Gastrocnemius medialis (tissue), 4 donors: ENCODE measurements around the gene HTR3D. TPM values are rescaled to one million over a fixed set of nuclear protein-coding genes. Genes with fewer than 3 reads are reported as not detected.

Source experiments
- ATAC-seq, 2 donors: fragments of 150-250 bp; one replicate each; pipeline ENCODE4 v1.9.1; 2016
- DNase-seq, 2 donors: peaks; one replicate each; pipeline ENCODE4 v3.0.0-alpha.2; 2019
- H3K27ac ChIP-seq, 4 donors: fragments of 200-600 bp; sonication (generic); 1 replicate in 1 of 4; 2 replicates in 3 of 4; pipeline ENCODE4 v1.5.1; 2016 to 2018; ENCODE audit warnings: mild to moderate bottlenecking in 2 of 4, moderate library complexity in 1 of 4
- H3K27me3 ChIP-seq, 3 donors: fragments of 200-600 bp; sonication (generic) in 2 of 3; 1 replicate in 1 of 3; 2 replicates in 2 of 3; pipeline versions ENCODE4 v1.5.1 to v1.6.0; 2016 to 2019; ENCODE audit warnings: mild to moderate bottlenecking in 1 of 3, moderate library complexity in 1 of 3
- H3K36me3 ChIP-seq, 2 donors: fragments of 200-600 bp; sonication (generic) in 1 of 2; one replicate each; pipeline ENCODE4 v1.5.1; 2017 to 2018
- H3K4me1 ChIP-seq, 2 donors: fragments of 200-600 bp; sonication (generic) in 1 of 2; one replicate each; pipeline ENCODE4 v1.5.1; 2016 to 2017; ENCODE audit warnings: mild to moderate bottlenecking in 2 of 2
- H3K4me3 ChIP-seq, 4 donors: fragments of 200-600 bp; sonication (generic) in 3 of 4; 1 replicate in 1 of 4; 2 replicates in 3 of 4; pipeline ENCODE4 v1.5.1; 2016 to 2019; ENCODE audit warnings: mild to moderate bottlenecking in 2 of 4
- H3K9me3 ChIP-seq, 3 donors: fragments of 200-600 bp; sonication (generic) in 2 of 3; 1 replicate in 1 of 3; 2 replicates in 2 of 3; pipeline ENCODE4 v1.5.1; 2016 to 2019
- CTCF ChIP-seq, 5 experiments: fragments of 450-650 bp in 3 of 5; fragments of 200-600 bp in 2 of 5; sonication (generic) in 2 of 5; IDR thresholded peaks in 4 of 5; conservative IDR thresholded peaks in 1 of 5; 1 replicate in 4 of 5; 2 replicates in 1 of 5; pipeline ENCODE4 v1.5.1; 2016 to 2019; ENCODE audit warnings: antibody characterized with exemption in 5 of 5, mild to moderate bottlenecking in 3 of 5, moderate library complexity in 3 of 5
- POLR2A ChIP-seq, 2 donors: fragments of 450-650 bp; IDR thresholded peaks; one replicate each; pipeline ENCODE4 v1.6.1; 2017; ENCODE audit warnings: antibody characterized with exemption in 2 of 2, mild to moderate bottlenecking in 2 of 2, moderate library complexity in 2 of 2
- in situ Hi-C, 4 donors: fragments of 200-750 bp; cut with MboI; loops; one replicate each; pipeline versions ENCODE4 v1.15.0 to v1.8.0; 2017; ENCODE audit warnings: low sequenced_read_pairs in 4 of 4
- intact Hi-C: fragments of 100-400 bp; cut with DNase I; formaldehyde crosslinking; loops from one replicate; pipeline ENCODE4 v1.15.1; 2023; ENCODE audit warnings: low total_unique reads
- total RNA-seq, 4 donors: library from RNA; depleted of rRNA; stranded (reverse); fragments of >200 nt; gene quantifications; one replicate each; pipeline versions ENCODE4 v1.1.0 to v1.2.3, GENCODE V29; 2016

Gene HTR3D
- total RNA-seq, 4 donors from 2014 or later: not detected

- DNase-seq (no peak), ATAC-seq (no peak)
- TF ChIP-seq POLR2A (IDR thresholded peaks at IDR 0.05) (no peak), CTCF (IDR thresholded peaks at IDR 0.05 in 4 of 5, conservative IDR thresholded peaks at IDR 0.05 in 1 of 5) (no peak)
- Histone ChIP-seq H3K27ac (peak overlapping the region; percentile 87 to 98 (median 92)), H3K27me3 (no peaks in the 10 kb centered on the region), H3K36me3 (peaks cover 0 to 24% of the 10 kb centered on the region in 2 donors), H3K4me3 (peak overlapping the region; percentile 98 to 100 (median 100)), H3K9me3 (no peaks in the 10 kb centered on the region), H3K4me1 (peaks cover 25 to 46% of the 10 kb centered on the region in 2 donors)
- intact Hi-C loops (loop anchor here (2.0 to 10.0 kb wide), 5 partner anchors 119 to 799 kb away; partner anchors contain the start of genes AP2M1, EIF2B5, KLHL24 and PSMD2), in situ Hi-C loops (loop anchor here in 1 of 4 donors (10.0 kb wide), 1 partner anchor 121 kb away; no protein-coding TSS in a partner anchor)
Observed at GRCh38 chr3:184016169-184016570, 15.4 kb upstream of the HTR3D start.

- Histone ChIP-seq H3K27me3 (no peaks in the 10 kb centered on the region), H3K27ac (peak overlapping the region; percentile 87 to 98 (median 92)), H3K4me3 (peak overlapping the region; percentile 98 to 100 (median 100)), H3K4me1 (peaks cover 25 to 46% of the 10 kb centered on the region in 2 donors), H3K9me3 (no peaks in the 10 kb centered on the region), H3K36me3 (peaks cover 0 to 19% of the 10 kb centered on the region in 2 donors)
- in situ Hi-C loops (loop anchor here in 1 of 4 donors (10.0 kb wide), 1 partner anchor 122 kb away; no protein-coding TSS in a partner anchor), intact Hi-C loops (loop anchor here (1.0 to 10.0 kb wide), 9 partner anchors 37 to 798 kb away; partner anchors contain the start of genes AP2M1, EEF1AKMT4, EIF2B5 and KLHL24)
- peak; percentile 86 to 100 (median 99) for TF ChIP-seq CTCF (IDR thresholded peaks at IDR 0.05 in 4 of 5, conservative IDR thresholded peaks at IDR 0.05 in 1 of 5)
- peak in 1 of 2 donors; percentile 22 for TF ChIP-seq POLR2A (IDR thresholded peaks at IDR 0.05)
- ATAC-seq (peak; percentile 74 to 80), DNase-seq (peak; percentile 20 to 60)
Observed at GRCh38 chr3:184016811-184017671, 14.5 kb upstream of the HTR3D start.

- no peaks in the 10 kb centered on the region for H3K27me3 ChIP-seq
- TF ChIP-seq CTCF (IDR thresholded peaks at IDR 0.05 in 4 of 5, conservative IDR thresholded peaks at IDR 0.05 in 1 of 5): peak in 3 of 5 experiments; percentile 42 to 56 (median 52)
- peak; percentile 65 to 88 for TF ChIP-seq POLR2A (IDR thresholded peaks at IDR 0.05)
- in situ Hi-C loops (loop anchor here in 1 of 4 donors (10.0 kb wide), 1 partner anchor 123 kb away; no protein-coding TSS in a partner anchor), intact Hi-C loops (loop anchor here (1.0 to 10.0 kb wide), 9 partner anchors 38 to 797 kb away; partner anchors contain the start of genes AP2M1, EEF1AKMT4, EIF2B5 and KLHL24)
- H3K36me3 ChIP-seq: peaks cover 0 to 13% of the 10 kb centered on the region in 2 donors
- ATAC-seq: peak; percentile 87 to 88
- H3K27ac ChIP-seq: peak within 1 kb of the TSS; percentile 87 to 98 (median 92)
- peaks cover 19 to 37% of the 10 kb centered on the region in 2 donors for H3K4me1 ChIP-seq
- peak within 1 kb of the TSS; percentile 98 to 100 (median 100) for H3K4me3 ChIP-seq
- DNase-seq: peak; percentile 92 to 93
- H3K9me3 ChIP-seq: no peaks in the 10 kb centered on the region
Observed at GRCh38 chr3:184017672-184018423, 13.7 kb upstream of the HTR3D start, which contains the start of gene ABCC5. TSS of gene ABCC5 (minus strand) at chr3:184017884. CDS start at chr3:184014392, 3,492 bp downstream.

GRCh38 chr3:184018424-184018973 lies 13.0 kb upstream of the HTR3D start:
- intact Hi-C loops: loop anchor here (10.0 kb wide), 3 partner anchors 276 to 796 kb away; partner anchors contain the start of genes KLHL24, PSMD2 and VPS8
- in situ Hi-C loops: loop anchor here in 1 of 4 donors (10.0 kb wide), 1 partner anchor 124 kb away; no protein-coding TSS in a partner anchor

More at GRCh38 chr3:184018424-184018973, 13.0 kb upstream of the HTR3D start:
- Histone ChIP-seq H3K36me3 (peaks cover 0 to 7% of the 10 kb centered on the region in 2 donors), H3K4me1 (peaks cover 14 to 31% of the 10 kb centered on the region in 2 donors), H3K9me3 (no peaks in the 10 kb centered on the region), H3K27ac (peak overlapping the region; percentile 87 to 98 (median 92)), H3K4me3 (peak overlapping the region; percentile 98 to 100 (median 100)), H3K27me3 (no peaks in the 10 kb centered on the region)
- ATAC-seq: no peak
- DNase-seq: no peak
- TF ChIP-seq CTCF (IDR thresholded peaks at IDR 0.05 in 4 of 5, conservative IDR thresholded peaks at IDR 0.05 in 1 of 5) (no peak), POLR2A (IDR thresholded peaks at IDR 0.05) (no peak)
